ENCODE data around the gene CEP170. TPM values are rescaled to one million over a fixed set of nuclear protein-coding genes. Genes with fewer than 3 reads are reported as not detected.

CEP170 gene
- total and polyA plus RNA-seq, 2 experiments from 2014 or later, result 93.1 to 104 TPM

DNA sequence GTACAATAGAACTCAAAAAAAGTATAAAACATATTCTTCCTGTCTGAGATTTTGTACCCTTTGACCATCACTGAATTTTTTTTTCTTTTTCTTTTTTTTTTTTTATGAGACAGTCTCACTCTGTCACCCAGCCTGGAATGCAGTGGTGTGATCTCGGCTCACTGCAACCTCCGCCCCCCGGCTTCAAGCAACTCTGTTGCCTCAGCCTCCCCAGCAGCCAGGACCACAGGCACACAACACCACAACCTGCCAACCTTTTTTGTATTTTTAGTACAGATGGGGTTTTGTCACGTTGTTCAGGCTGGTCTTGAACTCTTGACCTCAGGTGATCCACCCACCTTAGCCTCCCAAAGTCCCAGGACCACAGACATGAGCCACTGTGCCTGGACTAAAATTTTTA is 11.2 kb upstream of the CEP170 start:
- DNase-seq (ENCODE audit: low spot score) (no peak), ATAC-seq (no peak)
- no peaks in the 10 kb centered on the region for H3K79me2 ChIP-seq (replicated peaks; ENCODE audit: insufficient read depth)
- Mint-ChIP-seq H3K27me3 (ENCODE audit: insufficient read depth, low read depth, poor library complexity) (no peaks in the 10 kb centered on the region), H3K36me3 (ENCODE audit: low read depth) (no peaks in the 10 kb centered on the region; the same call in 2 of the 3 replicates), H3K4me3 (no peak overlapping the region), H3K4me1 (peaks cover 20% of the 10 kb centered on the region), H3K9me3 (no peaks in the 10 kb centered on the region; the same call in 2 of the 3 replicates), H3K27ac (no peak overlapping the region)
- no peaks in the 10 kb centered on the region for H3K9me2 ChIP-seq (ENCODE audit: insufficient read depth)
- no peaks in the 10 kb centered on the region for H4K20me1 ChIP-seq (replicated peaks; ENCODE audit: insufficient read depth)
- H3K27ac ChIP-seq (ENCODE audit: low read depth), result no peak overlapping the region
- H3K4me3 ChIP-seq, result no peak overlapping the region
- no peaks in the 10 kb centered on the region for H3K36me3 ChIP-seq (ENCODE audit: insufficient read depth)
- TF ChIP-seq, protein P1, sequence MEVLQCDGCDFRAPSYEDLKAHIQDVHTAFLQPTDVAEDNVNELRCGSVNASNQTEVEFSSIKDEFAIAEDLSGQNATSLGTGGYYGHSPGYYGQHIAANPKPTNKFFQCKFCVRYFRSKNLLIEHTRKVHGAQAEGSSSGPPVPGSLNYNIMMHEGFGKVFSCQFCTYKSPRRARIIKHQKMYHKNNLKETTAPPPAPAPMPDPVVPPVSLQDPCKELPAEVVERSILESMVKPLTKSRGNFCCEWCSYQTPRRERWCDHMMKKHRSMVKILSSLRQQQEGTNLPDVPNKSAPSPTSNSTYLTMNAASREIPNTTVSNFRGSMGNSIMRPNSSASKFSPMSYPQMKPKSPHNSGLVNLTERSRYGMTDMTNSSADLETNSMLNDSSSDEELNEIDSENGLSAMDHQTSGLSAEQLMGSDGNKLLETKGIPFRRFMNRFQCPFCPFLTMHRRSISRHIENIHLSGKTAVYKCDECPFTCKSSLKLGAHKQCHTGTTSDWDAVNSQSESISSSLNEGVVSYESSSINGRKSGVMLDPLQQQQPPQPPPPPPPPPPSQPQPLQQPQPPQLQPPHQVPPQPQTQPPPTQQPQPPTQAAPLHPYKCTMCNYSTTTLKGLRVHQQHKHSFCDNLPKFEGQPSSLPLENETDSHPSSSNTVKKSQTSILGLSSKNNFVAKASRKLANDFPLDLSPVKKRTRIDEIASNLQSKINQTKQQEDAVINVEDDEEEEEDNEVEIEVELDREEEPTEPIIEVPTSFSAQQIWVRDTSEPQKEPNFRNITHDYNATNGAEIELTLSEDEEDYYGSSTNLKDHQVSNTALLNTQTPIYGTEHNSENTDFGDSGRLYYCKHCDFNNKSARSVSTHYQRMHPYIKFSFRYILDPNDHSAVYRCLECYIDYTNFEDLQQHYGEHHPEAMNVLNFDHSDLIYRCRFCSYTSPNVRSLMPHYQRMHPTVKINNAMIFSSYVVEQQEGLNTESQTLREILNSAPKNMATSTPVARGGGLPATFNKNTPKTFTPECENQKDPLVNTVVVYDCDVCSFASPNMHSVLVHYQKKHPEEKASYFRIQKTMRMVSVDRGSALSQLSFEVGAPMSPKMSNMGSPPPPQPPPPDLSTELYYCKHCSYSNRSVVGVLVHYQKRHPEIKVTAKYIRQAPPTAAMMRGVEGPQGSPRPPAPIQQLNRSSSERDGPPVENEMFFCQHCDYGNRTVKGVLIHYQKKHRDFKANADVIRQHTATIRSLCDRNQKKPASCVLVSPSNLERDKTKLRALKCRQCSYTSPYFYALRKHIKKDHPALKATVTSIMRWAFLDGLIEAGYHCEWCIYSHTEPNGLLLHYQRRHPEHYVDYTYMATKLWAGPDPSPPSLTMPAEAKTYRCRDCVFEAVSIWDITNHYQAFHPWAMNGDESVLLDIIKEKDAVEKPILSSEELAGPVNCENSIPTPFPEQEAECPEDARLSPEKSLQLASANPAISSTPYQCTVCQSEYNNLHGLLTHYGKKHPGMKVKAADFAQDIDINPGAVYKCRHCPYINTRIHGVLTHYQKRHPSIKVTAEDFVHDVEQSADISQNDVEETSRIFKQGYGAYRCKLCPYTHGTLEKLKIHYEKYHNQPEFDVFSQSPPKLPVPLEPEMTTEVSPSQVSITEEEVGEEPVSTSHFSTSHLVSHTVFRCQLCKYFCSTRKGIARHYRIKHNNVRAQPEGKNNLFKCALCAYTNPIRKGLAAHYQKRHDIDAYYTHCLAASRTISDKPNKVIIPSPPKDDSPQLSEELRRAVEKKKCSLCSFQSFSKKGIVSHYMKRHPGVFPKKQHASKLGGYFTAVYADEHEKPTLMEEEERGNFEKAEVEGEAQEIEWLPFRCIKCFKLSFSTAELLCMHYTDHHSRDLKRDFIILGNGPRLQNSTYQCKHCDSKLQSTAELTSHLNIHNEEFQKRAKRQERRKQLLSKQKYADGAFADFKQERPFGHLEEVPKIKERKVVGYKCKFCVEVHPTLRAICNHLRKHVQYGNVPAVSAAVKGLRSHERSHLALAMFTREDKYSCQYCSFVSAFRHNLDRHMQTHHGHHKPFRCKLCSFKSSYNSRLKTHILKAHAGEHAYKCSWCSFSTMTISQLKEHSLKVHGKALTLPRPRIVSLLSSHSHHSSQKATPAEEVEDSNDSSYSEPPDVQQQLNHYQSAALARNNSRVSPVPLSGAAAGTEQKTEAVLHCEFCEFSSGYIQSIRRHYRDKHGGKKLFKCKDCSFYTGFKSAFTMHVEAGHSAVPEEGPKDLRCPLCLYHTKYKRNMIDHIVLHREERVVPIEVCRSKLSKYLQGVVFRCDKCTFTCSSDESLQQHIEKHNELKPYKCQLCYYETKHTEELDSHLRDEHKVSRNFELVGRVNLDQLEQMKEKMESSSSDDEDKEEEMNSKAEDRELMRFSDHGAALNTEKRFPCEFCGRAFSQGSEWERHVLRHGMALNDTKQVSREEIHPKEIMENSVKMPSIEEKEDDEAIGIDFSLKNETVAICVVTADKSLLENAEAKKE (CRISPR knock-in tag; IDR thresholded peaks at IDR 0.05), result no peak
- TF ChIP-seq STAT1 (IDR thresholded peaks at IDR 0.05; ENCODE audit: unreplicated experiment) (no peak), POLR2AphosphoS5 (IDR thresholded peaks at IDR 0.05; ENCODE audit: low read depth) (no peak), ZNF114 (CRISPR knock-in tag; IDR thresholded peaks at IDR 0.05) (no peak)
- TF ChIP-seq, protein P2, sequence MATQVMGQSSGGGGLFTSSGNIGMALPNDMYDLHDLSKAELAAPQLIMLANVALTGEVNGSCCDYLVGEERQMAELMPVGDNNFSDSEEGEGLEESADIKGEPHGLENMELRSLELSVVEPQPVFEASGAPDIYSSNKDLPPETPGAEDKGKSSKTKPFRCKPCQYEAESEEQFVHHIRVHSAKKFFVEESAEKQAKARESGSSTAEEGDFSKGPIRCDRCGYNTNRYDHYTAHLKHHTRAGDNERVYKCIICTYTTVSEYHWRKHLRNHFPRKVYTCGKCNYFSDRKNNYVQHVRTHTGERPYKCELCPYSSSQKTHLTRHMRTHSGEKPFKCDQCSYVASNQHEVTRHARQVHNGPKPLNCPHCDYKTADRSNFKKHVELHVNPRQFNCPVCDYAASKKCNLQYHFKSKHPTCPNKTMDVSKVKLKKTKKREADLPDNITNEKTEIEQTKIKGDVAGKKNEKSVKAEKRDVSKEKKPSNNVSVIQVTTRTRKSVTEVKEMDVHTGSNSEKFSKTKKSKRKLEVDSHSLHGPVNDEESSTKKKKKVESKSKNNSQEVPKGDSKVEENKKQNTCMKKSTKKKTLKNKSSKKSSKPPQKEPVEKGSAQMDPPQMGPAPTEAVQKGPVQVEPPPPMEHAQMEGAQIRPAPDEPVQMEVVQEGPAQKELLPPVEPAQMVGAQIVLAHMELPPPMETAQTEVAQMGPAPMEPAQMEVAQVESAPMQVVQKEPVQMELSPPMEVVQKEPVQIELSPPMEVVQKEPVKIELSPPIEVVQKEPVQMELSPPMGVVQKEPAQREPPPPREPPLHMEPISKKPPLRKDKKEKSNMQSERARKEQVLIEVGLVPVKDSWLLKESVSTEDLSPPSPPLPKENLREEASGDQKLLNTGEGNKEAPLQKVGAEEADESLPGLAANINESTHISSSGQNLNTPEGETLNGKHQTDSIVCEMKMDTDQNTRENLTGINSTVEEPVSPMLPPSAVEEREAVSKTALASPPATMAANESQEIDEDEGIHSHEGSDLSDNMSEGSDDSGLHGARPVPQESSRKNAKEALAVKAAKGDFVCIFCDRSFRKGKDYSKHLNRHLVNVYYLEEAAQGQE (IDR thresholded peaks at IDR 0.05; ENCODE audit: unreplicated experiment), result no peak
- TF ChIP-seq, protein P3, sequence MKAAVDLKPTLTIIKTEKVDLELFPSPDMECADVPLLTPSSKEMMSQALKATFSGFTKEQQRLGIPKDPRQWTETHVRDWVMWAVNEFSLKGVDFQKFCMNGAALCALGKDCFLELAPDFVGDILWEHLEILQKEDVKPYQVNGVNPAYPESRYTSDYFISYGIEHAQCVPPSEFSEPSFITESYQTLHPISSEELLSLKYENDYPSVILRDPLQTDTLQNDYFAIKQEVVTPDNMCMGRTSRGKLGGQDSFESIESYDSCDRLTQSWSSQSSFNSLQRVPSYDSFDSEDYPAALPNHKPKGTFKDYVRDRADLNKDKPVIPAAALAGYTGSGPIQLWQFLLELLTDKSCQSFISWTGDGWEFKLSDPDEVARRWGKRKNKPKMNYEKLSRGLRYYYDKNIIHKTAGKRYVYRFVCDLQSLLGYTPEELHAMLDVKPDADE (IDR thresholded peaks at IDR 0.05), result no peak
- no peaks in the 10 kb centered on the region; the same call in 1 of the 2 replicates for H3F3A ChIP-seq (replicated peaks; ENCODE audit: low read depth)
- no peak overlapping the region for H3K4me2 ChIP-seq
- peaks cover 10% of the 10 kb centered on the region; the same call in 1 of the 2 replicates for H3K4me1 ChIP-seq (ENCODE audit: insufficient read depth)
- H3K27me3 ChIP-seq (ENCODE audit: insufficient read depth), result no peaks in the 10 kb centered on the region
- H2AFZ ChIP-seq, result no peak overlapping the region

Data from GM23338 (cell line).